T-helper 2 cell treated with Interferon-gamma antibody and Interleukin-4, amounts not matched to agents 100 ng/mL and 5 ng/mL, for 36 hours (primary cell): Measurements from ENCODE around the gene RBM15B. TPM values are rescaled to one million over a fixed set of nuclear protein-coding genes. Genes with fewer than 3 reads are reported as not detected.
"Not testable (repeated sequence)": the region's sequence is repeated elsewhere in the genome, so short reads cannot be mapped to it uniquely, and the experiment has no call there.

Source experiments
- intact Hi-C: fragments of 100-400 bp; cut with micrococcal nuclease; formaldehyde crosslinking; loops from one replicate; pipeline ENCODE4 v1.15.1; 2023
- total RNA-seq: library from RNA; stranded (reverse); gene quantifications from 2 replicates; pipeline ENCODE4 v1.2.3, GENCODE V29; 2022

The RBM15B gene
- 32.6 and 33.1 TPM in 2 replicates for total RNA-seq

- intact Hi-C loops: loop anchor here (1.0 to 5.0 kb wide), 5 partner anchors 44 to 1296 kb away; partner anchors contain the start of genes GNL3 and PBRM1
Measured at GRCh38 chr3:51391075-51391565, at the start of gene RBM15B. Gene RBM15B (plus strand): TSS chr3:51391285. CDS start chr3:51391400, 115 bp downstream.

GRCh38 chr3:51343918-51344687, 47.0 kb upstream of the RBM15B start:
- intact Hi-C loops: no loop called here

- intact Hi-C loops: no loop called here
Measured at GRCh38 chr3:51350751-51351150, 40.3 kb upstream of the RBM15B start.

DNA sequence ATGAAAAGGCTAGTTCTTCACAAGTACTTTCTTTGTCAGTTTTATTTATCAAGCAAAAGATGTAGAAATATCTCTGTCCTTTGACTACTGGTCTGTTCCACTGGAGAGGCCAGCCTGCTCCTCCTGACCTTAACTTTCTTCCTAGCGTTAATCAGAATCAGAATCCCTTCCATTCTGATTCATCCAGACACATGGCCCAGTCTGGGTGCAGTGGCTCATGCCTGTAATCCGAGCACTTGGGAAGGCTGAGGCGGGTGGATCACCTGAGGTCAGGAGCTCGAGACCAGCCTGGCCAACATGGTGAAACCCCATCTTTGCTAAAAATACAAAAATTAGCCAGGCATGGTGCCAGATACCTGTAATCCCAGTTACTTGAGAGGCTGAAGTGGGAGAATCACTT, 38.0 kb upstream of the RBM15B start:
- intact Hi-C loops: no loop called here

DNA sequence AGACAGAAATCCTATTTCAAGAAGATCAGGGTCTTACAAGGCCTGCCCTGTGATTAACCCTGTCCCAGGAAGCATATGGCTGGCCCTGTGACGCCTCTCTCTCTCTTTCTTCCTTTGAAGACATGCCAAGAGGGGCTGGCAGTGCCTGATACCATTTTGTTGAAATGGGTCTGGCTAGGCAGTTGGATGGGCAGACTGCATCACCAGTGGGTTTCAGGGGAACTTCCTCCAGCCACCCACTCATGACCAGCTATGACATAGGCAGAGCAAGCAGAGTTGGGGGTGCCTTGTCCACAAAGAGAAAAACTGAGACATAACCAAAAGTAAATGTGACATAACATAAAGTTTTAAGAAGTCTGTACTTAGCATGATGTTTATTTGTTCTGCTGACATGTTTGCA, 37.4 kb upstream of the RBM15B start:
- intact Hi-C loops: no loop called here

DNA sequence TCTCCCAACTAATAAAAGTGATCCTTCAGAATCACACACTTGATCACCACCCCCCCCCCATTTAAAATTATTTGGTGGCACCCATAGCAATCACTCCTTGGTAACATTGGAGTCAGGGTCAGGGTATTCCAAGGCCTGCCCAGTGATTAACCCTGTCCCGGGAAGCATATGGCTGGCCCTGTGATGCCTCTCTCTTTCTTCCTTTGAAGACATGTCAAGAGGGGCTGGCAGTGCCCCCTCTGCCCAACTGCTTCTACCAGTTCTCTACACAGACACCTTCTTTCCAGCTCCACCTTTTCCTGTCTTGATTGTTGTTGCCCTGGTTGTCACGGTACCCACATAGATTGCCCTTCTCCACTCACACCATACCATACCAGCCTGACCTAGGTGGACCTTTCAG, 36.9 kb upstream of the RBM15B start:
- intact Hi-C loops: no loop called here

DNA sequence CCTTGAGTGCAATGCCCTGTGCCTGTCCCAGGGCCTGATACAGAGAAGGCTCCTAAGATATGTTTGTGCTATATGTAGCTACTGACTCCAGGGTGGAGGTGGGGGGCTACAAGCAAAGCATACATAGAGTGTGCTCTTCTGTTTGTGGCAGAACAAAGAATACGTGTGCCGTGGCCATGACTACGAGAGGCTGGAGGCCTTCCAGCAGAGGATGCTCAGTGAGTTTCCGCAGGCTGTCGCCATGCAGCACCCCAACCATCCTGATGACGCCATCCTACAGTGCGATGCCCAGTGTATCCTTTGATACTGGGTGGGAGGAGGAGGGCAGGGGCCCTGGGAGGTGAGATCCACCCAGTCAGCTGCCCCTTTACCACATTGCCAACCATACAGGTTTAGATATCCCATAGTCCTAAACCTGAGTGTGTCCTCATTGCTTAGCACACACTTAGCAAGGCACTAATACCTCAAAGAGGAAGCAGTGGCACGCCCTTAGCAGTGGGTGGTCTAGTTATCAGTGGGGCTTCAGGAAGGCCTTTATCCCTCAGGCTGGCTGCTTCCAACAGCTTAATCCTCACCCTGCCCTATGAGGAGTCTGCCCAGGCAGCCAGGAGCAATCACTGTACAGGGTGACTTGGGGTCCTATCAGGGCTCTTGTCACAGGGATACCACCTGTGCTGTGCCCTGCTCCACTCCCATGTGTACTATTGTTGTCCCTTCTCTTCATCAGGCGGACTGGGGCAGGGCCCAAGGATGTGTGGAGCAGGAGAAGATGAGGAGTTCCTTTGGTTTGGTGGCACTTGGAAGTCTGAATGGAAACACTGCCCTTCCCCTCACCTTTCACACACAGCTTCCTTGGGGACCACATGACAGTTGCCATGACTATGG, 36.1 kb upstream of the RBM15B start:
- intact Hi-C loops: no loop called here

DNA sequence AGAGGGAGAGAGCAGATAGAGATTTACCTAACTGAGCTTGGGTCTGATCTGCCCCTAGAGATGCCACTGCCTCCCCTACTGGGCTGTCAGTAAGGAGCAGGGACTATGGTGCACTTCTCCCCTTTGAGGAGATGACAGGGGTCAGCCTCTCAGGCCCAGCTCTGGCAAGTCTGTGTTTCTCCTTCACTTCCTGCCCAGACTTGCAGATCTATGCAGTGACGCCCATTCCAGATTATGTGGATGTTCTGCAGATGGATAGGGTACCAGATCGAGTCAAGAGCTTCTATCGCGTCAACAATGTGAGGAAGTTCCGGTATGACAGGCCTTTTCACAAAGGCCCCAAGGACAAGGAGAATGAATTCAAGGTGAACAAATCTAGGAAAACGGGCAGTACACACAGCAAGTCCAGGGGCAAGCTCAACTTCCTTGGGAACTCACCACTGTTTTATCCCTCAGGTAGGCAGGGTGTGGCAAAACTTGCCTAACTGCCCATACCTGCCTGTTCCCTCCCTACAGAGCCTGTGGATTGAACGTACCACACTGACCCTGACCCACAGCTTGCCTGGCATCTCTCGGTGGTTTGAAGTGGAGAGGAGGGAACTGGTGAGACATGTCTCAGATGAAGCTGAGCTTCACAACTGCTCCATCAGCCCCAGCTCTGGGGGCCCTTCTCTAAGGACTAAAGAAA, 35.0 kb upstream of the RBM15B start:
- intact Hi-C loops: no loop called here

- intact Hi-C loops: no loop called here
Measured at GRCh38 chr3:51357856-51358255, 33.2 kb upstream of the RBM15B start.

- intact Hi-C loops: no loop called here
Measured at GRCh38 chr3:51358981-51359380, 32.1 kb upstream of the RBM15B start.

DNA sequence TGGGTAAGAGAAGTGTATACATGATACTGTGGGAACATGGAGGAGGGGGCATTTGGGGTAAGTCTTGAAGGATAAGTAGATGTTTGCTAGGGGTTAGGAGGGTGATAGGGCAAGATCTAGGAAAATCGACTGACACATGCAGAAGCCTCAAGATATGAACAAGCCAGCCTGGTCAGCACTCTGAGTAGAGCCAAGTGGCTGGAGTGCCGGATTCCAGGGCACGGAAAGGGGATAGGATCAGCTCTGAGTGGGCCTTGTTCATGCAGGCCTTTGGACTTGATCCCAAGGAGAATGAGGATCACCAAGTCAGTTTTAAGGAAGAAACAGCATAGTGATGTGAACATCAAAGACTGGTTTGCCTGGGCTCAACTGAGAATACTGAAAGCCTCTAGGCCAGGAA, 30.3 kb upstream of the RBM15B start:
- intact Hi-C loops: no loop called here

- intact Hi-C loops: no loop called here
Measured at GRCh38 chr3:51361746-51362145, 29.3 kb upstream of the RBM15B start.

- intact Hi-C loops: no loop called here
Measured at GRCh38 chr3:51362476-51362875, 28.6 kb upstream of the RBM15B start.

DNA sequence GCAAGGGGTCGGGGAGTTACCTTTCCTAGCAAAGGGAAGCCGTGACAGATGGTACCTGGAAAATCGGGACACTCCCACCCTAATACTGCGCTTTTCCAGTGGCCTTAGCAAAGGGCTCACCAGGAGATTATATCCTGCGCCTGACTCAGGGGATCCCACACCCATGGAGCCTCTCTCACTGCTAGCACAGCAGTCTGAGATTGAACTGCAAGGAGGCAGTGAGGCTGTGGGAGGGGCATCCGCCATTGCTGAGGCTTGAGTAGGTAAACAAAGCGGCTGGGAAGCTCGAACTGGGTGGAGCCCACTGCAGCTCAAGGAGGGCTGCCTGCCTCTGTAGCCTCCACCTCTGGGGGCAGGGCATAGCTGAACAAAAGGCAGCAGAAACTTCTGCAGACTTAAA, 22.8 kb upstream of the RBM15B start:
- intact Hi-C loops: not testable (repeated sequence)

- intact Hi-C loops: loop anchor here (1.0 to 2.0 kb wide), 2 partner anchors 401 to 756 kb away; no protein-coding TSS in a partner anchor
Measured at GRCh38 chr3:51371943-51372557, 19.0 kb upstream of the RBM15B start.

DNA sequence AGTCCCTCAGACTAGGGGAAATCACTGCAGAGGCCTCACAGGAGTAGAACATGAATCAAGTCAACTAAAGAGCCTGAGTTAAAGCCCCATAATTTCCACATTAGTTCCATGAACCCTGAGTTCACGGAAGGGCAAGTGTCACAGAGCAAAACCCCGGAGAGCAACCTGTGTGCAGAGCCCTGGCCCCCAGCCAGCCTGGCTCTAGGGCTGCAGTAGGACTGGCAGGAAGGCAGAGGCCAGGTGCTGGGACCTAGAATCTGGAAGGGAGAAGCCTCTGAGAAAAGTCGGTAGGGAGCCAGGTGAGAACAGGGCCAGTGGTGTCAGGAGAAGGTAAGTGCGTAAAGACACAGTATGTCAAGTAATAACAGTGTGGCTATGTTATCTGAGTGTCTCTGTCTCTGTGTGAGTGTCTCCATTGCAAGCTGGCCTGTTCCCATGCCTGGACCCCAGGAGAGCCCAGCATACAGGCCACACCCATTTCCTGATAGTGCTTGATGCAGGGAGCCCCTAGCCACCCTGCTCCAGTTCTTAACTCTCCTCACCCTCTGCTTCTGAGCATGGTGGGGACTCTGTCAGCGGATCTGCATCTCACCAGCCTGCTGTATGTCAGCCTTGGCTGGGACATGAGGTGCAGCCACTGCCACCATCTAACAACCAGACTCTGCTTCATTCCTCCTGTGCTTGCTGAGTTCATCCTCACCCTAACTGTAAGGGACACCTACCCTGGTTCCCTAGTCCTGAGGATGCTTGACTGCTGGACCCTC, 17.2 kb upstream of the RBM15B start:
- intact Hi-C loops: loop anchor here (2.0 kb wide), 1 partner anchor 403 kb away; no protein-coding TSS in a partner anchor

DNA sequence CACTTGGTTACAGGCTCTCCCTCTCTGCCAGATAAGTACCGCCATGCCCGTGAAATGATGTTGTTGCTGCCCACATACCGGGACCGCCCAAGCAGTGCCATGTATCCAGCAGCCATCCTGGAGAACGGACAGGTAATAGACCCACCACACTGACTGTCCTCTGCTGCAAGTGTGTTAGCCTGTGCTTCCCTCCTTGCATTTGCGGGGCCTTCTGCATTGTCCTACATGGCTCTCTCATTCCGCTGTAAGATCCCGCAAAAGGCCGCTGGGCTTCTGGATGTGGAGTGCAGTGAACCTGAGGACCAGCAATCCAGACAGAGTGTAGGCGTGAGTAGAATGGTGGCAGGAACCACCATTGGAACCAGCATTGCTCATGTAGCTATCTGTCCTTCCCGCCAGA, 16.6 kb upstream of the RBM15B start:
- intact Hi-C loops: no loop called here

GRCh38 chr3:51375136-51375535, 15.9 kb upstream of the RBM15B start:
- intact Hi-C loops: no loop called here

DNA sequence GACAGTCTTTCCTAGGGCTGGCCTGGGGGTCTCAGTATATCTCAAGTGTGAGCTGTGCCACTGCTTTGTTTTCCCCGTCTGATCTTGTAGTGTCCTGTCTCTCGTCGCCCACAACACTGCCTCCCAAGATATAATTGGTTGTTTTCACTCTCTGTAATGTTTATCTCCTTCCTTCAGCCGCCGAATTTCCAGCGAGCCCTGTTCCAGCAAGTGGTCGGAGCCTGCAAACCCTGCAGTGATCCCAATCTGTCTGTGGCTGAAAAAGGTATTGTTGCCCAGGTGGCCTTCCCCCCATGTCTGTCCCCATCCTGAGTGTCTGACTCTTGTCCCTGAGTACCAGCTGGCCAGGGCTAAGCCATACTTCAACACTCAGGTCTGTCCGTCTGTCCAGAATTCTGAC, 15.5 kb upstream of the RBM15B start:
- intact Hi-C loops: no loop called here

GRCh38 chr3:51378065-51378464, 13.0 kb upstream of the RBM15B start:
- intact Hi-C loops: no loop called here
